GM23248 (cell line): ENCODE results near the gene METTL23. TPM values are rescaled to one million over a fixed set of nuclear protein-coding genes. Genes with fewer than 3 reads are reported as not detected.
"Not testable (repeated sequence)": the region's sequence is repeated elsewhere in the genome, so short reads cannot be mapped to it uniquely, and the experiment has no call there.

Experiments used
- DNase-seq: peaks from one replicate; pipeline ENCODE4 v3.0.0-alpha.2; 2015
- H2AFZ ChIP-seq: fragments of 200-600 bp; sonication (generic); 2 replicates; pipeline ENCODE4 v1.6.1; 2016; ENCODE audit warnings: antibody characterized with exemption
- H3F3A ChIP-seq: fragments of 200-600 bp; sonication (generic); 2 replicates; pipeline ENCODE4 v1.6.1; 2016; ENCODE audit warnings: mild to moderate bottlenecking, antibody characterized with exemption, mixed run types; ENCODE audit not compliant: insufficient read depth
- H3K27ac ChIP-seq: fragments of 200-600 bp; sonication (generic); 2 replicates; pipeline ENCODE4 v1.5.1; 2016; ENCODE audit warnings: mild to moderate bottlenecking
- H3K27me3 ChIP-seq: fragments of 200-600 bp; sonication (generic); replicated peaks from 2 replicates; pipeline ENCODE4 v1.6.1; 2016; ENCODE audit warnings: mild to moderate bottlenecking; ENCODE audit not compliant: insufficient read depth
- H3K36me3 ChIP-seq: fragments of 200-600 bp; sonication (generic); 2 replicates; pipeline ENCODE4 v1.6.1; 2016; ENCODE audit warnings: low read depth, mild to moderate bottlenecking
- H3K4me1 ChIP-seq: fragments of 200-600 bp; sonication (generic); 2 replicates; pipeline ENCODE4 v1.6.1; 2016; ENCODE audit warnings: mild to moderate bottlenecking; ENCODE audit not compliant: insufficient read depth
- H3K4me2 ChIP-seq: fragments of 200-600 bp; sonication (generic); one replicate; pipeline ENCODE4 v1.6.1; 2016; ENCODE audit warnings: mild to moderate bottlenecking; ENCODE audit not compliant: unreplicated experiment
- H3K4me3 ChIP-seq: fragments of 200-600 bp; sonication (generic); 2 replicates; pipeline ENCODE4 v1.5.1; 2016; ENCODE audit warnings: mild to moderate bottlenecking
- H3K79me2 ChIP-seq: fragments of 200-600 bp; sonication (generic); 2 replicates; pipeline ENCODE4 v1.6.1; 2016; ENCODE audit warnings: mild to moderate bottlenecking; ENCODE audit not compliant: insufficient read depth
- H3K9ac ChIP-seq: fragments of 200-600 bp; sonication (generic); 2 replicates; pipeline ENCODE4 v1.6.1; 2016; ENCODE audit warnings: mild to moderate bottlenecking
- H3K9me2 ChIP-seq: fragments of 200-600 bp; sonication (generic); 2 replicates; pipeline ENCODE4 v1.6.1; 2016; ENCODE audit warnings: mixed run types, mild to moderate bottlenecking, moderate library complexity; ENCODE audit not compliant: insufficient read depth
- H3K9me3 ChIP-seq: fragments of 200-600 bp; sonication (generic); one replicate; pipeline ENCODE4 v1.6.1; 2017; ENCODE audit warnings: low read depth
- H4K20me1 ChIP-seq: fragments of 200-600 bp; sonication (generic); 2 replicates; pipeline ENCODE4 v1.6.0; 2016; ENCODE audit not compliant: insufficient read depth
- EZH2 ChIP-seq: fragments of 200-600 bp; sonication (generic); IDR thresholded peaks from 2 replicates; pipeline ENCODE4 v1.6.1; 2018; ENCODE audit warnings: antibody characterized with exemption, mild to moderate bottlenecking; ENCODE audit not compliant: insufficient read depth, poor library complexity, severe bottlenecking
- EZH2phosphoT487 ChIP-seq: fragments of 200-600 bp; sonication (generic); IDR thresholded peaks from 2 replicates; pipeline ENCODE4 v1.6.1; 2018; ENCODE audit warnings: antibody characterized with exemption, moderate library complexity, mild to moderate bottlenecking, low read depth; ENCODE audit not compliant: insufficient read depth
- WGBS, 2 experiments: methylation state at CpG; one replicate each; pipeline ENCODE4 v1.1.6; 2015 to 2017; ENCODE audit warnings: low lambda C conversion rate in 2 of 2, low coverage in 1 of 2; ENCODE audit errors: missing lambda C conversion rate in 2 of 2; 5-methylcytosine and 5-hydroxymethylcytosine counted together
- in situ Hi-C: fragments of 300-500 bp; cut with MboI; formaldehyde crosslinking; loops from 2 replicates; pipeline ENCODE4 v1.15.0; 2020
- polyA plus RNA-seq: library from polyadenylated mRNA; unstranded; fragments of >200 nt; fragmentation: Nextera tagmentation; extraction: Ambion mirVana; gene quantifications from 2 replicates; pipeline ENCODE4 v1.2.1, GENCODE V29; 2016
- total RNA-seq: library from RNA; depleted of rRNA; stranded (reverse); fragments of >200 nt; shearing (Covaris generic); gene quantifications from 2 replicates; pipeline ENCODE4 v1.2.3, GENCODE V29; 2014

METTL23 gene
- total and polyA plus RNA-seq, 2 experiments from 2014 or later: 35.6 to 54.8 TPM

DNA sequence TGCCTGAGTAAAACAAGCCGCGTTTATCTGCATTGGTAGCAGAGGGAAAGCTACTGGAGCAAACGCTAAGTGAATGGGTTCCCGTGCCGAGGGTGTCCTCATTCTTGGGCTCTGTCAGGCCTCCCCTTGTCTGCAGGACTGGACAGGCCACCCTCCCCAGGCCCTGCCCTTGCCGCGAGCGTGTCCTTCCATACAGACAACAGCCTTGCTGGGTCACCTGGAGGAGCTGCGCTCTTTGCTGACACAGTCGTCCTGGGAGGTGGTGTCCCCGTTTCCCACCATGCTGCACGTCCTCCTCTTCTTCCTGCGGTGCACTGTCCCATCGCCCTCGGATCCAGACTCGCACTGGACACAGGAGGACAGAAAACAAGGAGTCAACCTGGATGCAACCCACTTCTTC is 8.1 kb upstream of the METTL23 start:
- Histone ChIP-seq H3K9ac (no peak overlapping the region), H3K27me3 (no peaks in the 10 kb centered on the region), H3K4me2 (no peak overlapping the region), H2AFZ (no peak overlapping the region), H3K36me3 (peaks cover 60% of the 10 kb centered on the region), H3K79me2 (peaks cover 70% of the 10 kb centered on the region), H3K9me3 (no peaks in the 10 kb centered on the region), H4K20me1 (no peaks in the 10 kb centered on the region), H3K27ac (peak overlapping the region; percentile 100; the same call in 1 of the 2 replicates), H3K4me1 (peaks cover 32% of the 10 kb centered on the region), H3K9me2 (no peaks in the 10 kb centered on the region), H3K4me3 (no peak overlapping the region), H3F3A (peaks cover 76% of the 10 kb centered on the region)
- no peak for DNase-seq
- in situ Hi-C loops: no loop called here
- 94% methylated on average over 16 of the region's 16 CpGs for WGBS, 2 experiments
- no peak for TF ChIP-seq EZH2phosphoT487
- TF ChIP-seq EZH2: no peak

DNA sequence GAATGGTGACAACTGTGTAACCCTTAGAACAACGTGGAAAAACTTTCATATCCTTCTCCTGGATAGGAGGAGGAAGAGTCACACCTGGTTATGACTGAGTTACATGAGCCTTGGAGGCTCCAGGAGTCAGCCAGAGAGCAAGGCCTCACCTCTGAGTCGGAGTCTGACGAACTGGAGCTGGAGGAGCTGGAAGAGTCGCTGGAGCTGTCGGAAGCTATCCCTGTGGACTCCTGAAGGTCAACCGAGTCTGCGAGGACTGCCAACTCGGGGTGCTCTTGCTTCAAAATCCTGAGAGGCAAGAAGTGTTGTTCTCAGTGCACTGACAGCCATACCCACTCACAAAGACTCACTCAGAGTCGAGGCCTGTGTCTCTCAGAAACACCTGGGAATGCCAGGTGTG is 6.4 kb upstream of the METTL23 start:
- Histone ChIP-seq H3K36me3 (peaks cover 77% of the 10 kb centered on the region), H4K20me1 (no peaks in the 10 kb centered on the region), H3K4me1 (peaks cover 39% of the 10 kb centered on the region), H3K4me3 (no peak overlapping the region), H3K79me2 (peaks cover 70% of the 10 kb centered on the region), H3K9ac (no peak overlapping the region), H3K9me3 (no peaks in the 10 kb centered on the region), H3K27ac (0 out of 2 replicates have a peak overlapping the region, but pooled peaks have one; percentile 22), H2AFZ (no peak overlapping the region), H3K27me3 (no peaks in the 10 kb centered on the region), H3K4me2 (no peak overlapping the region), H3K9me2 (no peaks in the 10 kb centered on the region), H3F3A (peaks cover 69% of the 10 kb centered on the region)
- in situ Hi-C loops: no loop called here
- WGBS, 2 experiments: 93 to 96% methylated on average over 9 of the region's 9 CpGs
- no peak for DNase-seq
- TF ChIP-seq EZH2 (no peak), EZH2phosphoT487 (no peak)

- Histone ChIP-seq H4K20me1 (no peaks in the 10 kb centered on the region), H3K9ac (no peak overlapping the region; the same call in 1 of the 2 replicates), H2AFZ (no peak overlapping the region), H3K27ac (no peak overlapping the region), H3K9me3 (no peaks in the 10 kb centered on the region), H3K9me2 (no peaks in the 10 kb centered on the region), H3K36me3 (peaks cover 79% of the 10 kb centered on the region), H3K4me3 (no peak overlapping the region), H3F3A (peaks cover 69% of the 10 kb centered on the region), H3K79me2 (peaks cover 72% of the 10 kb centered on the region), H3K27me3 (no peaks in the 10 kb centered on the region), H3K4me2 (no peak overlapping the region), H3K4me1 (peaks cover 31% of the 10 kb centered on the region)
- TF ChIP-seq EZH2phosphoT487 (no peak), EZH2 (no peak)
- no peak for DNase-seq
- in situ Hi-C loops: no loop called here
- 97 to 98% methylated on average over 9 of the region's 9 CpGs for WGBS, 2 experiments
These were observed 5.7 kb upstream of the METTL23 start for GRCh38 chr17:76720941-76721340.

GRCh38 chr17:76721463-76721862 is 5.2 kb upstream of the METTL23 start:
- peaks cover 73% of the 10 kb centered on the region for H3K79me2 ChIP-seq

DNA sequence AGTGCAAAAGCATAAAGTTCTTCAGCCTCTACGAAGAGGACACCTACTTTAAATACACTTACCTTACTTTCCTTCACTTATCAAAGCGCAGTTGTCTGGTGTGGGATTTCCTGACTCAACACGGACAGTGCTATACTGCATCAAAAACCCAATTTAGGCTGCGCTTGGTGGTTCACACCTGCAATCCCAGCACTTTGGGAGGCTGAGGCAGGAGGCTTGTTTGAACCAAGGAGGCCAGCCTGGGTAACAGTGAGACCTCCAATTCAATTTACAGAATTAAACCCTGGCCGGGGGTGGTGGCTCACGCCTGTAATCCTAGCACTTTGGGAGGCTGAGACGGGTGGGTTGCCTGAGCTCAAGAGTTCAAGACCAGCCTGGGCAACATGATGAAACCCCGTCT is 4.4 kb upstream of the METTL23 start:
- Histone ChIP-seq H3K9ac (no peak overlapping the region), H3F3A (peaks cover 62% of the 10 kb centered on the region), H3K27ac (no peak overlapping the region), H3K4me3 (no peak overlapping the region), H4K20me1 (no peaks in the 10 kb centered on the region), H3K9me3 (no peaks in the 10 kb centered on the region), H3K79me2 (peaks cover 79% of the 10 kb centered on the region), H3K9me2 (no peaks in the 10 kb centered on the region), H3K4me2 (no peak overlapping the region), H3K27me3 (no peaks in the 10 kb centered on the region), H2AFZ (no peak overlapping the region), H3K4me1 (peaks cover 21% of the 10 kb centered on the region), H3K36me3 (peaks cover 78% of the 10 kb centered on the region)
- DNase-seq: no peak
- no peak for TF ChIP-seq EZH2phosphoT487
- TF ChIP-seq EZH2: no peak
- in situ Hi-C loops: no loop called here
- 88 to 93% methylated on average over 8 of the region's 8 CpGs for WGBS, 2 experiments

More at GRCh38 chr17:76721463-76721862, 5.2 kb upstream of the METTL23 start:
- Histone ChIP-seq H3K4me3 (no peak overlapping the region), H2AFZ (no peak overlapping the region), H3K4me2 (no peak overlapping the region), H3F3A (peaks cover 67% of the 10 kb centered on the region), H4K20me1 (no peaks in the 10 kb centered on the region), H3K27me3 (no peaks in the 10 kb centered on the region), H3K9ac (no peak overlapping the region; the same call in 1 of the 2 replicates), H3K27ac (no peak overlapping the region), H3K9me2 (no peaks in the 10 kb centered on the region), H3K9me3 (no peaks in the 10 kb centered on the region), H3K4me1 (peaks cover 29% of the 10 kb centered on the region), H3K36me3 (peaks cover 79% of the 10 kb centered on the region)
- in situ Hi-C loops: no loop called here
- no peak for TF ChIP-seq EZH2
- TF ChIP-seq EZH2phosphoT487: no peak
- DNase-seq: no peak
- WGBS, 2 experiments: 84% methylated on average over 10 of the region's 10 CpGs

GRCh38 chr17:76722977-76723376 is 3.7 kb upstream of the METTL23 start:
- H3K27me3 ChIP-seq, in situ Hi-C loops, DNase-seq, H3K9me3 ChIP-seq, H3K4me2 ChIP-seq, H3K4me3 ChIP-seq, H3K9ac ChIP-seq, H3K9me2 ChIP-seq, H4K20me1 ChIP-seq, H2AFZ ChIP-seq: not testable (repeated sequence)
- Histone ChIP-seq H3K27ac (0 out of 2 replicates have a peak overlapping the region, but pooled peaks have one; percentile 5), H3K79me2 (peaks cover 86% of the 10 kb centered on the region), H3K36me3 (peaks cover 71% of the 10 kb centered on the region), H3F3A (peaks cover 62% of the 10 kb centered on the region), H3K4me1 (peaks cover 15% of the 10 kb centered on the region)
- WGBS, 2 experiments: 93 to 96% methylated on average over 8 of the region's 8 CpGs
